DMS 273 (cell line): ENCODE data around the gene GCM1.

Experiments
- DNase-seq: peaks from one replicate; lab custom pipeline; 2025; ENCODE audit not compliant: unreplicated experiment; lab: John Stamatoyannopoulos, UW

The GCM1 gene

DNA sequence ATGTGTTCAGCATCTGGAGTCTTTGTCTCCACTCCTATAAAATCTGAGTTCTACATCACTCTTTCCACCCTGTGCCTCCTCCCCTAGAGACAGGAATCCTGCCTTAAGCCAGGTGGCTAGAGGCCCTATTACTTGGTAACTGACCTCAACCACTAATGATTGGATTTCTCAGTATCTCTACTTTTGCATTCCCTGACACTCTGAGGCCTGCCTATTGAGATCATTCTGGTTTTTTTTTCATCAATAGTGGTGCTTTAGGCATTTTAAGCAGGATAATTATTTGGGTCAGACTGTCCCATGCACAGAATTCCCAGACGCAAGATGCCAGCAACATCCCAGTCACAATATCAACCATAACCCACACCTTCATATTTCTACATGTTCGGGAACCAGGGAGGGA is 3.9 kb upstream of the GCM1 start:
- DNase-seq: no peak

DNA sequence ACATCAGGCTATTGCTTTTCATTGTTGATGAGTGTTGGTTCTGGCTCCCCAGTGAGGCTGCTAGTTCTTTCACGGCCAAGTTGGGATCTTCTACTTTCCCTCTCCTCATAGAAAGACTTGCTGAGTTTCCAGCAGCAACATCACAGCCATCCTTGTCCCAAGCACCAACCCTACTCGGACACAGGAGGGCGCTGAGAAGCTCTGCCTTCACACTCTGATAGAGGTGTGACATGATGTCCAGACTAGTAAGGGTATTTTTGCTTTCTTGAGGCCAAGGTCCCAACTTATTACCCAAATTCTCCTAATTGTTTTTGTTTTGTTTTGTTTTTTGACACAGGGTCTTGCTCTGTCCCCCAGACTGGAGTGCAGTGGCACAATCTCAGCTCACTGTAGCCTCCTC is 3.0 kb upstream of the GCM1 start:
- peak; percentile 32 for DNase-seq

DNA sequence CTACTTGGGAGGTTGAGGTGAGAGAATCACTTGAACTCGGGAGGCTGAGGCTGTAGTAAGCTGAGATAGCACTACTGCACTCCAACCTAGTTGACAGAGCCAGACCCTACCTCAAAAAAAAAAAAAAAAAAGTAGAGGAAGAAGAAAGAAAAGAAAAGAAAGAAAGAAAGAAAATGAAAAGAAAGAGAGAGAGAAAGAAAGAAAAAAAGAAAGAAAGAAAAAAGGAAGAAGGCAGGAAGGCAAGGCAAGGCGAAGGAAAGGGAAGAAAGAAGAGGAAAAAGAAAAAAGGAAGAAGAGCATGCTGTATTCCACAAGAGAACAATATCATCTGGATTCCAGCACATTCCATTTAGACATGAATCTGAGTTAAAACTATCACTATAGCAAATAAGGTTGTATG is 3.8 kb downstream of the GCM1 start:
- no peak for DNase-seq

DNA sequence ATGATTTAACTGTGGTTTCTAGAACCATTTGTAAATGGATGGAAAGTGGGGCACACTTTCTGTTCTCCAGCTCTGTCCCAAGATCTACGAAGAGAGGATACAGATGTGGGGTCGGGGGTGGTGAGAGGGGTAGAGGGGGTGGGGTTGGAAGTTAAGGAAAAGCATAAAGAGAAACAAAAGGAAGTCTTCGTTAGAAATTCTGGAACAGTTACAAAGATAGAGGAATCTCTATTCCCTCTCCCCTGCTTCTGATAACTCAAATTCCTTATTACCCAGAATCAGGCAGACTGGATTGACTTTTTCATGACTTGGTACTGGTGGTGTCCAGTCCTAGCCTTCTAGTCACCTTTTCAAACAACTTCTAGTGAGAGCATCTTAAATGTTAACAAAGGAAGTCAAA is 4.9 kb downstream of the GCM1 start:
- DNase-seq: no peak

DNA sequence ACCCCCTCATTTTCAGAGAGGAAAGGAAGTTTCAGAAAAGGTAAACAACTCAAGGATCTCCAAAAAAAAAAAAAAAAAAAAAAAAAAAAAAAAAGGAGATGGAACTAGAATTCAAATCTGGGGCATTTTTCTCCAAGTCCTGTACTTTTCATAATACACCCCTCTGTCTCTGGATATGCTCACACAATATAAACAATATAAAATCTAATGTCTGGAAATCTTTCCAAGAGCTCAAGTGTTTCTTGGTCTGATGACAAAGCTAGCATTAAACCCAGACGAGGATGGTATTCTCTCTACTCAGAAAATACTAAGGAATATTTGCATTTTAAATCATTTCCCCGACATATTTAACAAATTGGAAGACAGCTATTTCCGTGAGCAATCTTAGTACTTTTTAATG is 5.8 kb downstream of the GCM1 start:
- DNase-seq: no peak

DNA sequence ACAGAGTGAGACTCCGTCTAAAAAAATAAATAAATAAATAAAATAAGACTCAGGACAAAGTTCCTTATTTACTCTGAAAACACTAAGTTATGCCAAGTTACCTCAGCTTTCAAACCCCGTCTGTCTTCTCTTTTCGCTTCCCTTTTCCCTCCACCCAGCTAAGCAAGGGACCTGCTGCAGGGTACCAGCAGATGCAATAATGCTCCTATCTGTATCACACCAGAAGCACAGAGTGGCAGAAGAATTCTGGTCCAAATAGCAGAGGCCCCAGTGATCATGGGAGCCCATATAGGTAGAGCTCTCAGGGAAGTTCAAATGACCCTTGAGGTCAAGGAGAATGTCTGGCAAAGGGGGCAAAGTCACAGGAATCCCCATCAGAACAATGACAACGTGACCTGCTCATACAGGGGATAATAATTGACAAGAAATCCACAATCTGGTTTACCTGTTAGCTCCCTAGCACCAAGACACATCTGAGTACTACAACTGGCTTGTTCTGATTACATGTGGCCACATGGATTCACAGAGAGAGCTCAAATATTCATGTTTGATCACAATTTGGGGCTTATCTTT is 8.7 kb downstream of the GCM1 start:
- no peak for DNase-seq

DNA sequence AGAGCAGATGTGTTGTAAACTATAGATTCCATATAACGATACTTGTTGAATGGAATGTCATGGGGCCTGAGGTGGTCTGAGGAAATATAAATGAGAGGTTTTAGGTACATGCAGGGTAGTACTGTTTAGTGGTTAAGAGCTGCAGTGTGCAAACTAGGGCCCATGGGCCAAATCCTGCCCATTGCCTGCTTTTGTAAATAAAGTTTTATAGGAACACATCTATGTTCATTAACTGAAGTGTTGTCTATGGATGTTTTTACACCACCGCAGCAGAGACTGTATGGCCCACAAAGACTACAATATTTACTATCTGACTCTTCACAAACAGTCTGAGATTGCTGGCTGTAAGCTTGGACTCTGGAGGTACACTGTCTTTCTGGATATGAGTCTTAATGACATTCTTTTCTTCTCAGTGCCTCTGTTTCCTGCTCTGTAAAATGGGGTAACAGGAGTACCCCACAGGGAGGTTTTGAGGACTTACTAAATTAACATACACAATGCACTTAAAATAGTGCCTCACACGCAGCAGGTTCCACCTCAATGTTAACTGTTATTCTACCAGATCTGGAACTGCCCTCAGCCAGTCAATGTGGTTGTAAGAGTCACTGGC is 12.5 kb downstream of the GCM1 start:
- DNase-seq: no peak

DNA sequence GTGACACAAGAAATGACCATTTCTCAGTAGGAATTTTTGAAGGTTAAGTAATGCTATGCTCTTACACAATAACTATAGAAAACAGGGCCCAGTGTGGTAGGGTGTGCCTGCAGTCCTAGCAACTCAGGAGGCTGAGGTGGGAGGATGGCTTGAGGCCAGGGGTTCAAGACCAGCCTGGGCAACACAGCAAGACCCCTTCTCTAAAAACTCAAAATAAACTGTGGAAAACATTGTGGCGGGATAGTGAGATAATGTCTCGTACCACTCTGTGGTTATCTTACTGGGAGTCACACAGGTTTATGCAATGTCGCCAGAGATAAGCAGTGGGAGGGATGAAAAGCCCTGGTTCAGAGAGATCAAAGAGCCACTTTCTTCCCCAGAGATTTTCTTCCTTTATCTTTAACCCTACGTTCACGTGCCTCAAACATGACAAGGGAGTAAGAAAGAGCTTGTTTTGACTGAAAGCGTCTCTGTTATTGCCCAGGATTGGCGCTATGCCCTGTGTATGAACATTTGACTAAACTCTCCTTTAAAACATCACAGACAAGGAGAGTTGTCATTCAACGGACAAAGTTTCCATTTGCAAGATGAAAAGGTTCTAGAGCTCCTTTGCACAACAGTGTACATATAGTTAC is 13.9 kb downstream of the GCM1 start:
- DNase-seq: no peak

DNA sequence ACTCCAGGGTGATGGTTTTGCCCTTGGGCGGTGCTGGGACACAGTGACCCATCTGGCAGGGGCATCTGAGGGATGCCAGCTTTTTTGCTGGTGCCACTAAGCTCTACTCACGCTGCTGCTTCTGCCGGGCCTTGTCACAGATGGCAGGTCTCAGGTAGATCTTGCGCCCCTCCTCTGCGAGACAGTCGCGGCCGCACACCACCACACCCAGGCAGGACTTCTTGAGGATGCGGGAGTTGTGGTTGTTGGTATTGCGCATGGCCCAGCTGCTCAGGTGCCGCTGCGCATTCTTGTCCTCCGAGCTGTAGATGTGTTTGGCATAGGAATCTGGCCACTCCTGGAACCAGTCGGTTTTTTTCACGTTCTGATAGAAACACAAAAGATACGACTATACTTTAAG is 14.7 kb downstream of the GCM1 start:
- no peak for DNase-seq

DNA sequence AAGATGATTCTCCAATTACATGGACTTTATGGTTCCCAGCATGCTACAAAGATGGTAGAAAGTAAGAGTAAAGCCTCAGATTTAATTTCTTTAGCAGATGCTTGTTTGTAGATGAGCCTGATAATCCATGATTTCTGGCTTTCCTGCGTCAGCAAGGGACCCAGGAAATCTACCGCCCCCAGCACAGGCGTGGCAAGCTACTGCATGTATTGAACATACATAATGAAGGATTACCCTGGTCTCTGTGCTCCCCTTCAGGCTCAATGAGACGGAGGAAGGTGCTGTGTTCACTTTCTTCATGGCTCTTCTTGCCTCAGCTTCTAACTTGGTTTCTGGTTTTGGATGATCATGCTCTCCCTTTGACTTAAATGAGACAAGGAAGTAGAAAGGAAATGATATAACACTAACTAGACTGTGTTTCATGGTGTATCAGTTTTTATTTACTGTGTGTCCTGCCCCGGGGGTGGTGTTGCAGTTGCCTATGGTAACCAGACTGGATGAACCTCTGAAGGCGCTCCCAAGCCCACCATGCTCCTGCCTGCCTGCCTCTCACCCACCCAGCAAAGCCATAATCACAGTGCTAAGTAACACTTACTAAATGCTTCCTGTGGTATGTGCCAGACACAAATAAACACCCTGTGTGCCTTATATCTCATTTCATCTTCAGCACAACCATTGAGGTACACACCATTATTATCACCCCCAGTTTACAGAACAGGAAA is 17.9 kb downstream of the GCM1 start:
- no peak for DNase-seq

DNA sequence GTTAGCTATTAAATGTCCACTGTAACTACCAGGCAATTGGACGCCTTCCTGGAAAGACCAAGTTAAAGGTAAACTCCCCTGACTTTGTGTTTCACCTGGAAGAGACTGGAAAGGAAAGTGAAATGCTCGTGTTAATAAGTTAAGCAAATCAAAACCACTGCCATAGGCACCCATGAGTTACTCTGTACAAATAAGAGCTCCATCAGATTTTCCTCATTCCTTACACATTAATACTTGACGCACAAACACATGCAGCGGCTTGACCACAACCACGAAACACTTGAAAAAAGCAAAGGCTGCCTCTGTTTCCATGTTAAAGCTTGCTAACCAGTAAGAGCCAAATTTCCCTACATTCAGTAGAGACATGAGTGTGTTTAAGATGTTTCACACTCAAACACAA is 19.8 kb downstream of the GCM1 start:
- no peak for DNase-seq

DNA sequence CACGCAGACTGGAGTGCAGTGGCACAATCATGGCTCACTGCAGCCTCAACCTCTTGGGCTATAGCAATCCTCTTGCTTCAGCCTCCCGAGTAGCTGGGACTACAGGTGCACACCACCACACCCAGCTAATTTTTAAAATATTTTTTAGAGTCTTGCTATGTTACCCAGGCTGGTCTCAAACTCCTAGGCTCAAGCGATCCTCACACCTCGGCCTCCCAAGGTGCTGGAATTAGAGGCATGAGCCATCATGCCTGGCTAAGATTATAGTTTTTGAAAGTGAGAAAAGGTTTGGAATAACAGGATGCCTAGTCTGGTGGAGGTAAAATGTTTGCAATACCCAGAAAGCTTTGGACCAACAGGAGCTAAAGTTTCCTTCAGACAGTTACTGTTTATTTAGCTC is 23.4 kb downstream of the GCM1 start:
- no peak for DNase-seq

DNA sequence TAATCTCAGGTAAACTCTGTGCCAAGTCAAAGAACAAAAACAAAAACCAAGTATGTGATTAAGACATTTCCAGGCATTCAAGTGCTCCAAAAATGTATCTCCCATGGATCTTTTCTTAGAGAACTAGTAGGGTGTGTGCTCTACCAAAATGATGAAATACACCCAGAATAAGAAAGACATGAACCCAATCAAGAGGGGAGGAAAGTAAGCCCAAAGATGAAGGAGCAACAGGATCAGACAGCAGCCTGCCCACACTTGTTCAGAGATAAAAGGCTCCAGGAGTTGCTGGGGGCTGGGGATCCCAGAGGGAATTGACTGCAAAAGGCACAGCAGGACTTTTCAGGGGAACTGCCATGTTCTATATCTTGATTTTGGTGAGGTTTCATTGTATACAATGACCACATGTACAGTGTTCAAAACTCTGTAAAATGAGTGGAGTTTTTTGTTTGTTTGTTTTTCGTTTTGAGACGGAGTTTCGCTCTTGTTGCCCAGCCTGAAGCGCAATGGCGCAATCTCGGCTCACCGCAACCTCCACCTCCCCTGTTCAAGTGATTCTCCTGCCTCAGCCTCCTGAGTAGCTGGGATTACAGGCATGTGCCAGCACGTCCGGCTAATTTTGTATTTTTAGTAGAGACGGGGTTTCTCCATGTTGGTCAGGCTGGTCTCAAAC is 24.4 kb downstream of the GCM1 start:
- DNase-seq: no peak

DNA sequence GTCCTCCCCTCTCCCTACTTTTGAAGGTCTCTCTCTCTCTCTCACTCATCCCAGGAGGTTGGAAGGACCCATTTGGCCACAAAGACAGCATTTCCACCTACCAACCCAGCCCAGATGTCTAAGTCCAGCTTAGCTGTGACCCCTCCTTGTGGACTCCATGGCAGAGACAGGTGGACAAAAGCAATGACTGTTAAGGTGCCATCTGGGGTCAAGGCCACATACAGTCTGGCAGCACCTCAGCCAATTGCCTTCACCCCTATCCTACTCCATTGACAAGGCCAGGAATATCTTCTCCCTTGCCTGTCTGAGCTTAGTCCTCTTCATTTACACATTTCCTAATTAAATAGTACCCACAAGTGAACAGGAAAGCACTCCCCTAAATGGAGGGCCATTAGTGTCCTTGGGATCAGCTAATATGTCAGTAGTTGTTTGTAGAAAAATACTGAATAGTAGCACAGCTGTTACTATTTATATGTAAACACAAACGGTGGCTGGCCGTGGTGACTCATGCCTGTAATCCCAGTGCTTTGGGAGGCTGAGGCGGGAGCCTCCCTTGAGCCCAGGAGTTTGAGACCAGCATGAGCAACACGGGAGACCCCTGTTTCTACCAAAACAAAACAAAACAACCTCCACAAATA is 28.8 kb downstream of the GCM1 start:
- DNase-seq: peak; percentile 45

DNA sequence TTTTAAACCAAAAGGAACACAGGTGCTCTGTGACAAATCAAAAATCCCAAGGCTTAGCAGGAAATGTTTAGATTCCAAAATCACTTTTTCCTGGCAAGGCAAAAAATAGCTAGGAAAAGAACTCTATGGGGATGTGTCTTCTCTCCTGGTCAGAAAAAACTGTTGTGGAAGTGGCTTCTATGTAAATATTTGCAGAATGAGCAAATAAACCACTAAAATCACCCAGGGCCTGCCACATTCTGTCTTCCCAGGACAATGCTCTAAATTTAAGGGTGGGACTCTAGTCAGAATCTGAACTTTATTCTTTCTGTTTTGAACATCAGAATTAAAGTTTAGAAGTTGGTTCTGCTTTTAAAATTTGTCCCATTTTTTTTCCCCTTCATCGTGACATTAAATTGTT is 29.3 kb downstream of the GCM1 start:
- no peak for DNase-seq

DNA sequence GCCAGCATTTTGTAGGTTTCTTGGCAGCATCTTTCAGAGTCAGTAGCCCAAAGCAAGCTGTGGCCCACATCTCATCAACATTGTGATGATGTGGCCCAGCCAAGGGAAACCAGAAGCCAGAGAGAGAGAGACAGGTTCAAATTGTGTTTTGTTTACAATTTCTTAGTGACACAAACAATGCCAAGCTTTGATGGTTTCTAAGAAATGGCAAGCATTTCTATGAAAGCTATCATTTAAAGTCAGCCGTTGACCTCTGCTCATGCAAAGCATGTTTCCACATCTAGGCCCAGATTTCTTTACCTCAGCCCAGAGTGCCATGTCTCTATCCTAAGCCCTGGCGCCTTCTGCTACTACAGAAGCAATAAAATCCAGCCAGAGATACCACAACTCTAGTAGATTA is 32.9 kb downstream of the GCM1 start:
- no peak for DNase-seq

DNA sequence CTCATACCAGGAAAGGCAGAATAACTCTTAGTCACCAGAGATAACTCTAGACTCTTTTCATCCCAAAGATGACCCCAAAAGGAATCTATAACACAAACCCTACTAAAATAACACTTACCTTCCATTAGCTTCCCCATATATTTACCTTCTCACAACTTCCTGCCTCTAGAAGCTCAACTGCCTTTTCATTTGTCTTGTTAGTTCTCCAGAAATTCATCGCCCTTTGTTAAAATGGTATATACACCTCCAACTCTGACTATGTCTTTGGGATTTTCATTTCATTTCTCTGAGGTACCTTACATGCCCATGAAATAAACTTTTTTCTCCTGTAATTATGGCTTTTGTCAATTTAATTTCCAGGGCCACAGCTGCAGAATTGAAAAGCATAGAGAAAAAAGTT is 33.5 kb downstream of the GCM1 start:
- no peak for DNase-seq

DNA sequence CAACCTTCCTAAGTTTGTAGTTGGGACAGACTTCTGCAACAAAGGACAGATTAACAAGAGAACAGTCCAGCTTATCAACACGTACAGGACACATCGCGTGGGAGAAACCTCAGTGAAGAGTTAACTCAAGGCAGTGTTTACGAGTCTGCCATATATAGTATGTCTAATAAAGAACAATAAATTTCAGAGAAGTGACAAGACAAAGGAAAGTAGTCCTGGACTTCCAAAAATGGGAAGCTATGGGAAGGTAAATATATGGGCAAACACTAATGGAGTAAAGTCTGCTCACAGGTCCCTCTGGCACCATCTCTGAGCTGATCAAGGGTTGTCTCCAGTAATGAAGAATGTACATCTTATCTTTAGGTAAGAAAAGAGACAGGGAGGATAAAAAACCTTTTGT is 34.9 kb downstream of the GCM1 start:
- DNase-seq: no peak

DNA sequence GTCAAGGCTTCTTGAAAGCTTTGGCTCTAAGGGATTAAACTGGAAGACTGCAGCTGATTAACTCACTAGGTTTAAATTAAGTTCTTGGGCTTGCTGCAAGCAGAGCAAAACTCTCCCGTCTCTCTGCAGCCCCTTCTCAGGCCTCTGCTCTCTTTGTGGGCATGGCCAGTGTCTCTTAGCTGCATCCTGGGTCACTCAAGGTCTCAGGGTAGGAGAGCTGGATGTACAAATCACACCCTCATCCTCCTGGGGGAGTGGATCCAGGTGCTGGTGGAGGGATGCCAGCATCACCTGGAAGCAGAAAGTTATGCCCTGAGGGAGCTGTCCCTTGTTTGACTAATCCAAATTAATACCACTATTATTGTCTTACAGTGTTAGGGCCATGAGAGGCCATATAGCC is 35.8 kb downstream of the GCM1 start:
- DNase-seq: no peak

DNA sequence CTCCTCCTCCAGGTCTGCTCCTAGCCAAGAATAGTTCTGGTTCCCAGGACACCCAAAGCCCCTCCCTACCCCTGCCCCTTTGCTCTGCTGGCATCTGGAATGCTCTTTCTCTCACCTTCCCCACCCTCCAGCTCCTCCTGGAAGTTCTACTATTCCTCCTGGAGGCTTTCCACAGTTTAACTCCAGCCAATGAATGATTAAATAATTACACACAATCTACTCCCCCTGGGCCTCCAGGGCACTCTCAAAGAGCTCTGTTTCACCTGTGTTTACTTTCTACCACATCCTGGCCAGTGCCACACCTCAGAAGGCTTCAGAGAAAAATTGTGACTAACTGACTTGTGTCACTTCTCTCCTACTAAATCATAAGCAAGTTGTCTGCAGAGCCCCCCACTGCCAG is 36.2 kb downstream of the GCM1 start:
- no peak for DNase-seq

DNA sequence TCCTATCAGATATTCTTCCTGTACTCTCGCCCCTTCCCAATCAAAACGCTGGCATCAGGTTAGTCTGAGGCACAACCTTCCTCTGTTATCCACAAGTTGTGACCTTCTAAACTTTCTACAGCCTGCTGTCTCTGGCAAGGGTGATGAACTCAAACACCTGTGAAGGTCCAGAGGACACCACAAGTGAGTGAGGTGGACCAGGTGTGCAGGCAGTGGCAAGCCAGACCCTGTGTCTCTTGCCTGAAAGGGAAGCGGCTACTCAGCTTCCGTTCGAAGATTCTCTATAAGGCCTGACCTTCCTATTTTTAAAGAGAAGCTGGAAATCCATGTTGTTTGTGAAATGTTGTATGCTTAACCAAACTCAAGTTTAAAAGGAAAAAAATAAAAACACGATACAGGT is 36.8 kb downstream of the GCM1 start:
- no peak for DNase-seq
